ENCODE results near the gene ZER1.

ZER1 gene

GRCh38 chr9:128735373-128735772 lies 36.4 kb downstream of the ZER1 start:
- peak; percentile 66 for DNase-seq (ENCODE audit: low spot score)

GRCh38 chr9:128733256-128733655 lies 38.5 kb downstream of the ZER1 start:
- peak; percentile 71 for DNase-seq (ENCODE audit: low spot score)

- DNase-seq (ENCODE audit: low spot score) = no peak
These were observed 39.2 kb downstream of the ZER1 start for GRCh38 chr9:128732576-128732975.

DNA sequence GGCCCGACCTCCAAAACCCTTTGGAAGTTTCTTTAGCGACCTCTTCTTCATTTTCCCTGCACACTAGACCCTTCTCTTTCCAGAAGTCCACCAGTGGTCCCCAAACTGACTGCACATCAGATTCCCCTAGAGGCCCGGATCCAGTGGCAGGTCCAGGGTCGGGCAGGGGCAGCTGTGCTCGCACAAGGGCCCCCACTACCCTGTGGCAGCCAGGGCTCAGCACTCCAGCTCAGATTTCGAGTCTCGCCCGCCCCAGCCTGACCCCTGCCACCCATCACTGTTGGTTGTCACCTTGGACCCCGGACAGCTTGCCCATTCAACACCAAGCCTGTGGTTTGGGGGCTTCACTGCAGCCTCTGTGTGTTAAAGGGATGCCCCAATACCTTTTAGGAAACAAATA lies 40.0 kb downstream of the ZER1 start:
- DNase-seq (ENCODE audit: low spot score) = no peak

DNA sequence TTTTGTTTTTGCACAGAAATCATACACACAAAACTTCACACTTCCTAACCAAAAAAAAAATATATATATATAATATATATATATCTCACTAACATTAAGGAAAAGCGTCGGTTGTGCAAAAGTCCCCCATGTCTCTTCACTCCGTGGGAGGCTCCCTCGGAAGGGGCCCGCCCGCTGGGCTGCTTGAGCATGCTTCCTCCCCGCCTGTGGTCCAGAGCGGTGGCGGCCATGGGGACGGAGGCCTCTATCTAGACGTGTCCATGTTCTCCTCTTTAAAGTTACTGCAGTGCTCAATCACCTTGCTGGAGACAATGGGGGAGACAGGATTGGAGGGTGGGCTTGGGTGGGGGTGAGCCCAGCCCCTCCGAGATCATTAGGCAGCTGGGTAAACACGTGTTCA lies 40.6 kb downstream of the ZER1 start:
- DNase-seq (ENCODE audit: low spot score) = no peak

- DNase-seq (ENCODE audit: low spot score) = no peak
These were observed 41.8 kb downstream of the ZER1 start for GRCh38 chr9:128729766-128730517.

GRCh38 chr9:128729302-128729701 lies 42.4 kb downstream of the ZER1 start:
- no peak for DNase-seq (ENCODE audit: low spot score)

DNA sequence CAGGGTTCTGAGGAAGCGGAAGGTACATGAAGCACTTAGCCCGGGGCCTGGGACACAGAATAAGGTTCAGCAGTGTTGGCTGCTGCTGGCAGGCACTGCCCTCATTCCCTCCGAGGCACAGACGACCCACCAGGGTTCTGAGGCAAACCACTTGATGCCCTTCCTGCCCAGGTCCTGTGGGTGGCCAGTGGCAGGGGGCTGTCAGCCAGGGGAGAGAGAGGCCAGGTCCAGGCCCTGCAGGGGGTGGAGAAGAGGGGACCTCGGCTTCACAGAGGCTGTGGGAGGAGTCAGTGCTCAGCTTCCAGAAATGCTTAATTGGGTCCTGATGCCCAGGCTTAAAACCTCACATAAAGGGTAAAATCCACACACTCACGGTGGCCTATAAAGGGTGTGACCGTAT lies 43.4 kb downstream of the ZER1 start:
- DNase-seq (ENCODE audit: low spot score) = no peak

- DNase-seq (ENCODE audit: low spot score) = no peak
These were observed 44.0 kb downstream of the ZER1 start for GRCh38 chr9:128727640-128728248.

DNA sequence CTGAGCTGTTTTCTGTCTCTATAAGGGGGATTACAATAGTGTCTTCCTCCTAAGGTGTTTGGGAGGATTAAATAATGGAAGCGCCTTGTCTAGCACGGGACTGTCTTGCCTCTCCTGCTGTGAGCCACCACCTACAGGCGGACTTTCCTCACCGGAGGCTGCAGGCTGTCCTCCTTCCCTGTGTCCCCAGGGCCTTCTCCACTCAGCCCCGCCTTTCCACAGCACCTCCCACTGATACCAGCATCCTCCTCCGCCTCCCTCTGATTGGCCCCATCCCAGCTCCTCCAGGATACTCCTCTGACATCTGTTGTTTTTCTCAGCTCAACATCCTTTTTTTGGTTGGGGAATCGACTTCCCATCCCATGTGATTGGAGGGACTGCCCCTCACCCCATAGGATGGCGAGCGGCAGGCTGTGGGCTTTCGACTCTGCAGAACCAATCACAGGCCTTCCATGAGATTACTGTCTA lies 46.9 kb downstream of the ZER1 start:
- DNase-seq (ENCODE audit: low spot score) = peak; percentile 72

DNA sequence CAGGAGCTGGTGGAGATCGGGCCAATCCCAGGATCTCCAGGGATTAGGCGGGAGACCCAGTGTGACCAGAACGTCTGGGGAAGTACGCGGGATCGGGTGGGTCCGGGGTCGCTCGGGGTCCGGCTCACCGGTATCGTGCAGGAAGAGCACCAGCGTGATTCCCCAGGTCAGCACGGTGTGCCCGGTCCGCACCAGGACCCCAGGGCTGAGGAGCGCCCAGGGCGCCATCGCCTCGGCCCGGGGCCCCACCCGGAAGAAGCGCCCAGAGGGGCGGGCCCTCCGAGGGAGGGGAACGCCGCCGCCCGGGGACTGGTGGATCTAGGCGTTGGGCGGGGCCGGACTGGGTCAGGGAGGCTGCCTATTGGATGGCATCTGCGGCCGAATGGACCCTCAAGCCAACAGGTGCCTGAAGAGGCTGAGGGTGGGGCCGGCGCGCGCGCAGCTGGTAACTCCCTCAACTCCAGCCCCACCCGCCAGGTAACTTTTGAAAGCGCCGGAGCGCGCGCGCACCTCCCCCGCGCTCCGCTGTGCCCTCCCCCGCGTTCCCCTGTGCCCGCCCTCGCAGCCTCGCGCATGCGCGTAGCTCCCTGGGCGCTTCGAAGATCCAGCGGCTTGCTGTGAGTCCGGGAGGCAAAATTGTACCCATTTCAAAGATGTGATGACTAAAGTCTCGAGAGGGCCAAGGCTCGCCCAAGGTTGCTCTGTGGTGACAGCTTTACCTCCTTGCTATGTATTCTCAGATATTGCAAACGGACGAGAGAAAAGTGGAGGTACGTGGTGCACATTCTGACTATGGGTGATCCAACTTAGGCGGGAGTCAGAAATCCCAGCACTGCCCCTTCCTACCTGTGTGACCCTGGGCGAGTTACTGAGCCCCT lies 47.6 kb downstream of the ZER1 start, which contains the start of gene ZDHHC12:
Gene ZDHHC12, minus strand, starts transcription at position 262 of the 878 bp plus-strand sequence. Its CDS starts 34 bp downstream, at position 228.
- peak; percentile 95 for DNase-seq (ENCODE audit: low spot score)

DNA sequence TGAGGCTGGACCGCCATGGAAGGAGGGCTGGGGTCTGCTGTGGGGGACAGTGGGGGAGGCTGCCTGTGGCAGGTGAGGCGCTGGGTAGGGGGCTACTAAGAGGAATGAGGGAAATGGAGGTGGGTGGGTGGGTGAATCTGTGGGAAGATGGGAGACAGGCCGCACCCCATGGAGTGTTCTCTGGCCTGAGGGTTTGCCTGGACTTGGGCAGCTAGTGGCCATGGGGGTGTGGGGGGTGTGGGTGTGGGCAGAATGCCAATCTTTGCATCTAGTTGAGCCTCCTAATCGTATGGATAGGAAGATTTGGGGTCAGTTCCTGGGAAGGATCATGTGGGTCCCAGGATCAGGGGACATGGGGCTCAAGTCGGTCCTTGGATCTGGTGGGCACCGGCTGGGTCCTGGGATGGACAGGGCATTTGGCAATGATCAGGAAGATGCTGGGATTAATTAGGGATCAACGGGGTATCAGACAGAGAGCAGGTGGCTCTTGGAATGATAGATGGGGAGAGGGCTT lies 48.3 kb downstream of the ZER1 start:
- DNase-seq (ENCODE audit: low spot score) = no peak

DNA sequence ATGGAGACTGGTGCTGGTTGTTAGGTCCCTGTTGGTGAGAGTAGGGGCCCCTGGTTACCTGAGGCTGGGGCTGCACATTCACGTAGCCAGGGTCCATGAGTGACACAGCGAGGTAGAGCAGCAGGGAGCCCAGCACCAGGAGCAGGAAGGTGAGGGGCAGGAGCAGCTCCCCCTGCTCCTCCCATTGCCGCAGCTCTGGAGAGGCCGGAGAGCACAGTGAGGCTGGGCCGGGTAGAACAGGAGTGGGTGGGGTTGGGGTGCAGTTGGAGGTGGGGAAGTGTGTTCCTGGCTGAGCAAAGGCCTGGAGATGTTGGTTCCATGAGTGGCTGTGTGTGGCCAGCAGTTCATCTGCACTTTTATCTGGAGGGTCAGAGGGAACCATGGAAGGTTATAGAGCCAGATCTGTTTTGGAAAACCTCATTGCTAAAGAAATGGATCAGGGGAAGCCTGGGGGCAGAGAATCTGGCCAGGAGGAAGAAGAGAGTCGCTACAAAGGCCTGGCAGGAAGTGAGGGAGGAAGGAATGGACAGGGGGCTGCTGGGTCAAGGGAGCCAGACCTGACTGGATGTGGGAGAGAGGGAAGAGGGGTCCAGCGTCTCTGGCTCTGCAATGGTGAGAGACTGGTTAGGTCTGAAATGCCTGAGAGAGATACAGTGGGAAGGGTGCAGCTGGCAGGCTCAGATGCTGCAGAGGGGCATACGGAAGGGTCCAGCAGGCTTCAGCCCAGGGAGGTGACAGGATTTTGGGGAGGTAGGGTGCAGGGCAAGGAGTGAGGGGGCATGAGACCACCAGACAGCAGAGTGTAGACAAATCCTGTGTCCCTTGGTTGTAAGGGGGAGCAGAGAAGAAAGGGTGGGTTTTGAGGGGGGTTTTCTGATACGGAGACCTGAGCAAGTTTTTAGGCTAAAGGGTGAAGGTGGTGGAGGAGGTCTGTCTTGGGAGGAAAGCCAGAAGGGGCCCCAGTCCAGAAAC lies 49.1 kb downstream of the ZER1 start:
- DNase-seq (ENCODE audit: low spot score) = no peak

DNA sequence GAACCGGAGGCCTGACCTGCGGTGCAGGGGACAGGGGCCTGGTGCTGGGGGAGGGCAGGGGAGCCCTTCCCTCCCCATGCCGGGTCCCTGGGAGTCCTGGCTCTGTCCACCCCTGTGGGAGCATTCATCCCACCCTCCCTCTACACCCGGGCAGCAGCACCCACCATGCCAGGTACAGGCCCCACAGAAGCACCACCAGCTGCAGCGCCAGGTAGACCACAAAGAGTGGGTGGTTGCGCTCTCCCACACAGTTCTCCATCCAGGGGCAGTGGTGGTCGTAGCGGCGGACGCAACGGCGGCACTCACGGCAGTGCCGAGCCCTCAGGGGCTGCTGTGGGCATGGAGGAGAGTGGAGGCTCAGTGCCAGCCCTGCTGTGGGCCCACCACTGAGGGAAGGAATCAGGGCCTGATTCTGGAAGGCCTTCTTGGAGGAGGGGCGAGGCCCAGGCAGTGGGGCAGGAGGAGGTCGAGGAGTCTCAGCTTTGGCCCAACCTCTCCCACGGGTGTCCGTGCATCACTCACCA lies 50.2 kb downstream of the ZER1 start:
- no peak for DNase-seq (ENCODE audit: low spot score)

DNA sequence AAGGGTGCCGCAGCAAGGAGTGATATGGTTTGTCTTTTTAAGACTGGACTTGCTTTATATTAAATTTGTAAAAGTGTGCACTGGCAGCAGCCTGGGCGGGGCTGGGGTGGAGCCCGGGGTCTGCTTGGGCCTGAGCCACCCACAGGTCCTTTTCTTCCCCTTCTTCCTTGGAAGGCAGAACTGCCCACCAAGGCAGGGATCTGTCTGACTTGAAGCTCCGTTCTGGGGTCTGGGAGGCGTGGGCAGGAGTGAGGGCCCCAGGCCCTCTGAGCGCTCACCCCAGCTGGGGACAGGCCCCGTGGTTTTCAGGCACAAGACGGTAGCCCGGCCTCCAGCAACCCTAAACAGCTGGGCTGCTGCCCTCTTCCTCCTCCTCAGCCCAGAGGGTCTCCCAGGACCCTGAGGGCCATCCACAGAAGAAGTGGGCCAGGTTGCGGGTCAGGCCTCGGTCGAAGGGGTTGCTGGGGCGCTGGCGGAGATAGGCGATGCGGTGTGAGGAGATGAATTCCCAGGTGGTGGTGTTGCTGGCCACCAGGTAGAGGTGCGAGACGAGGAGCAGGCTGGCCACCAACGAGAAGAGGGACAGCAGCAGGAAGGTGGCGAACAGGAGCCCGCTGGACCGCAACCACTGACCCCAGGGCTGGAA lies 50.8 kb downstream of the ZER1 start:
- DNase-seq (ENCODE audit: low spot score) = no peak

DNA sequence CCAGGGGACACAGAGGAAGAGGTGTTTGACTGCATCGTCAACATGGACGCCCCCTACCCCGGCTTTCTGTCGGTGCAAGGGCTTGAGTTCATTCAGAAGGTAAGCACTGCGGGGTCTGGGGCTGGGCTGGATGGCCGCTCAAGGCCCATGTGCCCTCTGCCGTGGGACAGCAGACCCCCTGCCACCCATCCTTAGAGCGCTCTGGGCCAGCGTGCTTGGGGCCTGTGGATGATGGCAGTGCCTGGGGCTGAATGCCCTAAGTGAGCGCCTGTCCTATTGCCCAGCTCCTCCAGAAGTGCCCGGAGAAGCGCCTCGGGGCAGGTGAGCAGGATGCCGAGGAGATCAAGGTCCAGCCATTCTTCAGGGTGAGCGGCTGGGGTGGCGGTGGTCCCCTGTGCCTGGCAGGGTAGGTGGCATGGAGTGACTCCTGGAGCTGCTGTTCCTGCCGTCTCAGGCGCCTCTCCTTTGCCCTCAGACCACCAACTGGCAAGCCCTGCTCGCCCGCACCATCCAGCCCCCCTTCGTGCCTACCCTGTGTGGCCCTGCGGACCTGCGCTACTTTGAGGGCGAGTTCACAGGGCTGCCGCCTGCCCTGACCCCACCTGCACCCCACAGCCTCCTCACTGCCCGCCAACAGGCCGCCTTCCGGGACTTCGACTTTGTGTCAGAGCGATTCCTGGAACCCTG lies 51.7 kb downstream of the ZER1 start:
- DNase-seq (ENCODE audit: low spot score) = no peak

- no peak for DNase-seq (ENCODE audit: low spot score)
These were observed 53.3 kb downstream of the ZER1 start for GRCh38 chr9:128718475-128718874.

DNA sequence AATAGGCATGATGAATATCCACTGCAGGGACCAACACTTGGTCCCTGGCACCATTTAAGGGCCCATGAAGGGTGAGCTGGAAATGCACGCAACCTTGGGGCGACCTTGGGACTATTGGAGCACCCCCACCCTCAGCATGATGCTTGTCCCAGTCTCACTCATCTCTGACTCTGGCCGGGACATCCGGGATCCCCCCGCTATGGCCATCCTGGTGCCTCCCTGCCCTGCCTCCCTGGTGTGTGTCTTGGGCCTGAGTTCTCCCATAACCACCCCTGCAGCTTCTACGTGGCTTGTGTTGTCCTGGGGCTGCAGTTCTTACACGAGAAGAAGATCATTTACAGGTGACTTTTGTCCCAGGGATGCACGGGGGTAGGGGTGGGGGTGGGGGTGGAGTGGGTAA lies 53.7 kb downstream of the ZER1 start:
- no peak for DNase-seq (ENCODE audit: low spot score)

- DNase-seq (ENCODE audit: low spot score) = no peak
These were observed 55.0 kb downstream of the ZER1 start for GRCh38 chr9:128716581-128717254.

Measured in Ammon's horn (tissue), 1 donor.